Heart left ventricle (tissue), 16 donors: Measurements from ENCODE around the gene MYO10. TPM values are rescaled to one million over a fixed set of nuclear protein-coding genes. Genes with fewer than 3 reads are reported as not detected.

Experiments used
- ATAC-seq, 4 donors: fragments of 200-7000 bp; cut with Tn5 transposase; one replicate each; pipeline ENCODE4 v1.9.1; 2020 to 2022; ENCODE audit warnings: moderate library complexity in 4 of 4, mild to moderate bottlenecking in 3 of 4, moderate number of reproducible peaks in 1 of 4
- DNase-seq, 5 donors: peaks; one replicate each; pipeline ENCODE4 v3.0.0-alpha.2; 2020
- H3K27ac ChIP-seq, 12 donors: fragments of 200-600 bp; sonication (generic) in 4 of 12; one replicate each; pipeline versions ENCODE4 v1.5.0 to v1.8.0; 2016 to 2022; ENCODE audit warnings: mild to moderate bottlenecking in 2 of 12
- H3K27me3 ChIP-seq, 9 donors: fragments of 200-600 bp; sonication (generic) in 2 of 9; one replicate each; pipeline versions ENCODE4 v1.5.1 to v1.8.0; 2016 to 2022; ENCODE audit warnings: mild to moderate bottlenecking in 3 of 9
- H3K36me3 ChIP-seq, 9 donors: fragments of 200-600 bp; sonication (generic) in 2 of 9; one replicate each; pipeline versions ENCODE4 v1.5.0 to v1.8.0; 2018 to 2022; ENCODE audit warnings: mild to moderate bottlenecking in 2 of 9
- H3K4me1 ChIP-seq, 12 donors: fragments of 200-600 bp; sonication (generic) in 4 of 12; one replicate each; pipeline versions ENCODE4 v1.5.0 to v1.8.0; 2016 to 2022; ENCODE audit warnings: mild to moderate bottlenecking in 3 of 12
- H3K4me3 ChIP-seq, 12 donors: fragments of 200-600 bp; sonication (generic) in 4 of 12; one replicate each; pipeline versions ENCODE4 v1.5.0 to v1.8.0; 2017 to 2022; ENCODE audit warnings: mild to moderate bottlenecking in 9 of 12, moderate library complexity in 4 of 12
- H3K9me3 ChIP-seq, 12 donors: fragments of 200-600 bp; sonication (generic) in 4 of 12; one replicate each; pipeline versions ENCODE4 v1.5.0 to v1.8.0; 2016 to 2022; ENCODE audit warnings: mild to moderate bottlenecking in 1 of 12
- POLR2A ChIP-seq, 2 donors: fragments of 450-650 bp; IDR thresholded peaks; one replicate each; pipeline ENCODE4 v1.6.1; 2017; ENCODE audit warnings: antibody characterized with exemption in 2 of 2, mild to moderate bottlenecking in 2 of 2, moderate library complexity in 2 of 2
- WGBS, 4 donors: extraction: QIAGEN DNeasy Blood & Tissue Kit in 2 of 4; methylation state at CpG; one replicate each; pipeline versions ENCODE4 v1.1.5 to v1.1.7; 2013 to 2018; 5-methylcytosine and 5-hydroxymethylcytosine counted together
- intact Hi-C, 10 donors: fragments of 100-400 bp; cut with DNase I; formaldehyde crosslinking; loops; one replicate each; pipeline versions ENCODE4 v1.11.1 to v1.14.2; 2022
- polyA plus RNA-seq, 2 donors: library from polyadenylated mRNA; stranded (reverse); fragments of 200-250 nt; gene quantifications; one replicate each; pipeline ENCODE4 v1.2.3, GENCODE V29; 2013
- total RNA-seq, 9 donors: library from RNA; depleted of rRNA in 2 of 9; stranded (reverse); fragments of >200 nt in 2 of 9; fragmentation: NEBNext Ultra II Directional in 3 of 9; extraction: Animal tissue kit (Norgen Biotek cat#: 25700) in 3 of 9; gene quantifications; one replicate each; pipeline versions ENCODE4 v1.1.0 to v1.2.4, GENCODE V29; 2016 to 2023
- TF ChIP-seq, protein P1 (sequence below), 12 donors: fragments of 200-600 bp; sonication (generic) in 4 of 12; IDR thresholded peaks; one replicate each; pipeline versions ENCODE4 v1.5.0 to v1.8.0; 2018 to 2022; ENCODE audit warnings: antibody characterized with exemption in 12 of 12, mild to moderate bottlenecking in 5 of 12
- donor health status: ischemic (EF 13 %, LVEDD 7.1; RV severe dilation, severe dysfunction).
- donor health status: healthy with polysubstance abuse.
- donor health status: DM: no; HTN: yes; CAD: no.
- donor health status: DM: no; HTN: no; CAD: no.
- donor health status: ischemic (EF 25% LVEDD 6.9; RV normal size, moderate dysfunction).
- donor health status: ischemic (EF 25% LVEDD 5.7; RV mildly dilated, moderate dysfunction).
- donor health status: healthy.
- donor health status: DM: yes; HTN: yes; CAD: no.
- donor health status: ischemic (EF 35%, LVEDD 5.7; RV mildly dilated, moderate dysfunction).
- donor health status: nonischemic (EF 11% LVEDD 7.7; RV severe dilation, severe dysfunction).
- donor health status: DM: yes; HTN: yes; CAD: no.
- donor health status: PGD.
- donor health status: ischemic (EF 29% LVEDD 5.4; RV normal size, mild dysfunction).
- donor health status: nonischemic (EF 23%, LVEDD 6.1; RV moderate dilation, normal function).

MYO10 gene
- total and polyA plus RNA-seq, 11 donors, result 2.0 to 17.3 (median 3.8) TPM

GRCh38 chr5:16617274-16617968 lies 318.7 kb downstream of the MYO10 start:
- peak in 3 of 5 donors; percentile 42 to 61 (median 51) for DNase-seq
- ATAC-seq, result peak in 3 of 4 donors; percentile 35 to 66 (median 53)

DNA sequence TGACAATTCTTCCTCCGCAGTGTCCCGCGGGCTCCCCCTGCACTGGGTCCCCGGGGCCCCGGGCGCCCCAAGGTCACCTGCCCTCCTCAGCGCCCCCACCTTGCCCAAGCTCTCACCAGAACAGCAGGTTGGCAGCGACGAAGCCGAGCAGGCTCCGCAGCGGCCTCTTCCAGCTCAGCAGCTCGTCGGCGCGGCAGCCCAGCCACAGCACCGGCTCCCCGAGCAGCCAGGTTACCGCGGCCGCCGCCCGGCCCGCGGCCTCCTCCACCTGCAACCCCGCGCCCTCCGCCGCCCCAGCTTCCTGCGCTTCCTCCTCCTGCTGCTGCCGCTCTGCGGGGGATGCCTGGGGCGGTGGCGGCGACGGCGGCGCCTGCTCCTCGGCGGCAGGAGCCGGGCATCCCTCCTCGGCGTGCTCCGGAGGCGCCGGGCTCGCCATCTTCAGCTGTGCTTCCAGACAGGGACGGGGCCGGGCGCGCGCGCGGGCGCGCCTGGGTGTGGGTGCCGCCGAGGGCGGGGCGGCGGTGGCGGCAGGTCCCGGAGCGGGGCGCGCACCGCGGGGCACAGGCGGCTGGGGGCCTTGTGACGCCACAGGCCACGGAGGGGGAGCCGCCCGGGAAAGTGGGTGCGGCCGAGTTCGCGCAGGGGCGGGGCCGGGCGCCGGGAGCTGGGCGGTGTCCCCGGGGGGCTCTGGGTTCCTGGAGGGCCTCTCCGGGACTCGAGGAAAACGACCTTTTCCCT lies 319.4 kb downstream of the MYO10 start, which contains the start of gene RETREG1:
Gene RETREG1, minus strand, starts transcription at position 462 of the 738 bp plus-strand sequence. Its CDS starts 26 bp downstream, at position 436.
- H3K4me1 ChIP-seq, result peaks cover 0 to 26% (median 6%) of the 10 kb centered on the region in 12 donors
- peak within 1 kb of the TSS; percentile 67 to 91 (median 78) for H3K27ac ChIP-seq
- H3K4me3 ChIP-seq, result peak within 1 kb of the TSS; percentile 58 to 94 (median 72)
- DNase-seq (peak; percentile 67 to 85 (median 79)), ATAC-seq (peak; percentile 47 to 92 (median 88))
- no peak for TF ChIP-seq POLR2A (IDR thresholded peaks at IDR 0.05)
- TF ChIP-seq, protein P1, sequence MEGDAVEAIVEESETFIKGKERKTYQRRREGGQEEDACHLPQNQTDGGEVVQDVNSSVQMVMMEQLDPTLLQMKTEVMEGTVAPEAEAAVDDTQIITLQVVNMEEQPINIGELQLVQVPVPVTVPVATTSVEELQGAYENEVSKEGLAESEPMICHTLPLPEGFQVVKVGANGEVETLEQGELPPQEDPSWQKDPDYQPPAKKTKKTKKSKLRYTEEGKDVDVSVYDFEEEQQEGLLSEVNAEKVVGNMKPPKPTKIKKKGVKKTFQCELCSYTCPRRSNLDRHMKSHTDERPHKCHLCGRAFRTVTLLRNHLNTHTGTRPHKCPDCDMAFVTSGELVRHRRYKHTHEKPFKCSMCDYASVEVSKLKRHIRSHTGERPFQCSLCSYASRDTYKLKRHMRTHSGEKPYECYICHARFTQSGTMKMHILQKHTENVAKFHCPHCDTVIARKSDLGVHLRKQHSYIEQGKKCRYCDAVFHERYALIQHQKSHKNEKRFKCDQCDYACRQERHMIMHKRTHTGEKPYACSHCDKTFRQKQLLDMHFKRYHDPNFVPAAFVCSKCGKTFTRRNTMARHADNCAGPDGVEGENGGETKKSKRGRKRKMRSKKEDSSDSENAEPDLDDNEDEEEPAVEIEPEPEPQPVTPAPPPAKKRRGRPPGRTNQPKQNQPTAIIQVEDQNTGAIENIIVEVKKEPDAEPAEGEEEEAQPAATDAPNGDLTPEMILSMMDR (IDR thresholded peaks at IDR 0.05), result peak in 1 of 12 donors; percentile 3
- WGBS, 4 donors, result 0 to 1% (median 1%) methylated on average over 16 to 86 of the region's 86 CpGs
- H3K27me3 ChIP-seq, result peaks cover 0 to 7% (median 0%) of the 10 kb centered on the region in 9 donors
- H3K36me3 ChIP-seq, result no peaks in the 10 kb centered on the region
- no peaks in the 10 kb centered on the region for H3K9me3 ChIP-seq
- intact Hi-C loops, result loop anchor here in 2 of 10 donors (5.0 to 10.0 kb wide), 3 partner anchors 62 to 149 kb away; partner anchors contain the start of gene ZNF622 (in 1 of the 2)

More at GRCh38 chr5:16617274-16617968, 318.7 kb downstream of the MYO10 start:
- 9 to 22% (median 21%) methylated on average over 27 of the region's 27 CpGs for WGBS, 4 donors
- H3K27me3 ChIP-seq, result peaks cover 0 to 7% (median 0%) of the 10 kb centered on the region in 9 donors
- H3K4me1 ChIP-seq, result peaks cover 0 to 30% (median 6%) of the 10 kb centered on the region in 12 donors
- no peaks in the 10 kb centered on the region for H3K9me3 ChIP-seq
- no peaks in the 10 kb centered on the region for H3K36me3 ChIP-seq
- peak overlapping the region; percentile 67 to 91 (median 78) for H3K27ac ChIP-seq
- intact Hi-C loops, result loop anchor here in 2 of 10 donors (5.0 to 10.0 kb wide), 3 partner anchors 63 to 150 kb away; partner anchors contain the start of gene ZNF622 (in 1 of the 2)
- no peak for TF ChIP-seq POLR2A (IDR thresholded peaks at IDR 0.05)
- TF ChIP-seq, protein P1 (IDR thresholded peaks at IDR 0.05), result no peak
- H3K4me3 ChIP-seq, result peak overlapping the region; percentile 31 to 94 (median 71)

GRCh38 chr5:16615741-16616535 lies 320.1 kb downstream of the MYO10 start:
- Histone ChIP-seq H3K36me3 (no peaks in the 10 kb centered on the region), H3K27me3 (peaks cover 0 to 7% (median 0%) of the 10 kb centered on the region in 9 donors), H3K4me1 (peaks cover 0 to 26% (median 6%) of the 10 kb centered on the region in 12 donors), H3K27ac (peak overlapping the region; percentile 67 to 91 (median 78)), H3K4me3 (peak overlapping the region; percentile 58 to 94 (median 72)), H3K9me3 (no peaks in the 10 kb centered on the region)
- DNase-seq (no peak), ATAC-seq (peak; percentile 4 to 44 (median 18))
- TF ChIP-seq, protein P1 (IDR thresholded peaks at IDR 0.05), result no peak
- no peak for TF ChIP-seq POLR2A (IDR thresholded peaks at IDR 0.05)
- WGBS, 4 donors, result 11 to 25% (median 18%) methylated on average over 21 to 31 of the region's 31 CpGs
- intact Hi-C loops, result loop anchor here in 2 of 10 donors (5.0 to 10.0 kb wide), 3 partner anchors 61 to 149 kb away; partner anchors contain the start of gene ZNF622 (in 1 of the 2)
